Body of pancreas (tissue), 4 donors: ENCODE results near the gene TNNT2. TPM values are rescaled to one million over a fixed set of nuclear protein-coding genes. Genes with fewer than 3 reads are reported as not detected.
A peak's percentile ranks its signal among the peaks of the same experiment; 100 is the strongest.

Experiments used
- ATAC-seq: fragments of 150-250 bp; one replicate; pipeline ENCODE4 v1.9.1; 2016
- DNase-seq, 4 donors: peaks; one replicate each; pipeline ENCODE4 v3.0.0-alpha.2; 2019
- H3K27ac ChIP-seq, 4 donors: fragments of 200-600 bp; sonication (generic); 1 replicate in 3 of 4; 2 replicates in 1 of 4; pipeline versions ENCODE4 v1.5.1 to v1.6.1; 2016 to 2019; ENCODE audit warnings: mild to moderate bottlenecking in 1 of 4, mixed read lengths in 1 of 4, moderate library complexity in 1 of 4
- H3K27me3 ChIP-seq, 2 donors: fragments of 200-600 bp; sonication (generic); one replicate each; pipeline ENCODE4 v1.6.0; 2016; ENCODE audit warnings: mild to moderate bottlenecking in 1 of 2
- H3K36me3 ChIP-seq, 2 donors: fragments of 200-600 bp; sonication (generic); replicated peaks in 1 of 2; 2 replicates each; pipeline ENCODE4 v1.5.1; 2016; ENCODE audit warnings: low read depth in 2 of 2; ENCODE audit not compliant: insufficient read depth in 1 of 2
- H3K4me1 ChIP-seq: fragments of 200-600 bp; sonication (generic); one replicate; pipeline ENCODE4 v1.6.0; 2016
- H3K4me3 ChIP-seq, 2 donors: fragments of 200-600 bp; sonication (generic); 1 replicate in 1 of 2; 2 replicates in 1 of 2; pipeline ENCODE4 v1.5.1; 2016 to 2019
- H3K9me3 ChIP-seq, 3 donors: fragments of 200-600 bp; sonication (generic); 1 replicate in 2 of 3; 2 replicates in 1 of 3; pipeline ENCODE4 v1.5.1; 2016
- POLR2A ChIP-seq, 3 donors: fragments of 450-650 bp; IDR thresholded peaks; one replicate each; pipeline ENCODE4 v1.6.1; 2016; ENCODE audit warnings: antibody characterized with exemption in 3 of 3, mild to moderate bottlenecking in 2 of 3
- WGBS, 2 donors: methylation state at CpG; one replicate each; pipeline ENCODE4 v1.1.5; 2017; 5-methylcytosine and 5-hydroxymethylcytosine counted together
- intact Hi-C: fragments of 100-400 bp; cut with DNase I; formaldehyde crosslinking; loops from one replicate; pipeline ENCODE4 v1.15.1; 2023
- total RNA-seq, 2 donors: library from RNA; depleted of rRNA; stranded (reverse); fragments of >200 nt; gene quantifications; one replicate each; pipeline ENCODE4 v1.1.0, GENCODE V29; 2016
- TF ChIP-seq, protein P1 (sequence below), 7 experiments: fragments of 450-650 bp in 4 of 7; fragments of 200-600 bp in 3 of 7; sonication (generic) in 3 of 7; IDR thresholded peaks; one replicate each; pipeline ENCODE4 v1.5.1; 2016 to 2019; ENCODE audit warnings: antibody characterized with exemption in 7 of 7

Gene TNNT2
- total RNA-seq, 2 donors from 2014 or later = 1.8 TPM; not detected in 1

DNA sequence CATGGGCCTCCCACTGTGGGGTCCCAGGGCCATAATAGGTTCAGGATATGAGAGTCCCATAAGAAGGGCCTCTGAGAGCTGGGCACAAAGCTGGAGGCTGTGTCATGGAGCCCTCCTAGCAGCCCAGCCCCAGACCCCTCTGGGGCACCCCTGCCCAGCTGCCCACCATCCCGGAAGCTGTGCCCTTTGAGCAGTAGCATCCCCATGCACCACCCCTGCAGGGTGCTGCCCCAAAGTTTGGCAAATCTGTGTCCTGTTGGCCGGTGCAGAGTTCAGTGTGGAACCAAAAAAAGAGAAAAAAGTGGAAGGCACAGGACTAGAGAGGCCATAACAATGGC is 17.6 kb downstream of the TNNT2 start:
- Histone ChIP-seq H3K27me3 (no peaks in the 10 kb centered on the region), H3K4me1 (no peaks in the 10 kb centered on the region), H3K36me3 (no peaks in the 10 kb centered on the region), H3K4me3 (no peak overlapping the region), H3K9me3 (no peaks in the 10 kb centered on the region), H3K27ac (no peak overlapping the region)
- DNase-seq (no peak), ATAC-seq (no peak)
- intact Hi-C loops = loop anchor here (5.0 kb wide), 1 partner anchor 108 kb away; no protein-coding TSS in a partner anchor
- TF ChIP-seq, protein P1, sequence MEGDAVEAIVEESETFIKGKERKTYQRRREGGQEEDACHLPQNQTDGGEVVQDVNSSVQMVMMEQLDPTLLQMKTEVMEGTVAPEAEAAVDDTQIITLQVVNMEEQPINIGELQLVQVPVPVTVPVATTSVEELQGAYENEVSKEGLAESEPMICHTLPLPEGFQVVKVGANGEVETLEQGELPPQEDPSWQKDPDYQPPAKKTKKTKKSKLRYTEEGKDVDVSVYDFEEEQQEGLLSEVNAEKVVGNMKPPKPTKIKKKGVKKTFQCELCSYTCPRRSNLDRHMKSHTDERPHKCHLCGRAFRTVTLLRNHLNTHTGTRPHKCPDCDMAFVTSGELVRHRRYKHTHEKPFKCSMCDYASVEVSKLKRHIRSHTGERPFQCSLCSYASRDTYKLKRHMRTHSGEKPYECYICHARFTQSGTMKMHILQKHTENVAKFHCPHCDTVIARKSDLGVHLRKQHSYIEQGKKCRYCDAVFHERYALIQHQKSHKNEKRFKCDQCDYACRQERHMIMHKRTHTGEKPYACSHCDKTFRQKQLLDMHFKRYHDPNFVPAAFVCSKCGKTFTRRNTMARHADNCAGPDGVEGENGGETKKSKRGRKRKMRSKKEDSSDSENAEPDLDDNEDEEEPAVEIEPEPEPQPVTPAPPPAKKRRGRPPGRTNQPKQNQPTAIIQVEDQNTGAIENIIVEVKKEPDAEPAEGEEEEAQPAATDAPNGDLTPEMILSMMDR (IDR thresholded peaks at IDR 0.05) = no peak
- TF ChIP-seq POLR2A (IDR thresholded peaks at IDR 0.05) = no peak
- 71 to 79% methylated on average over 2 of the region's 2 CpGs for WGBS, 2 donors

DNA sequence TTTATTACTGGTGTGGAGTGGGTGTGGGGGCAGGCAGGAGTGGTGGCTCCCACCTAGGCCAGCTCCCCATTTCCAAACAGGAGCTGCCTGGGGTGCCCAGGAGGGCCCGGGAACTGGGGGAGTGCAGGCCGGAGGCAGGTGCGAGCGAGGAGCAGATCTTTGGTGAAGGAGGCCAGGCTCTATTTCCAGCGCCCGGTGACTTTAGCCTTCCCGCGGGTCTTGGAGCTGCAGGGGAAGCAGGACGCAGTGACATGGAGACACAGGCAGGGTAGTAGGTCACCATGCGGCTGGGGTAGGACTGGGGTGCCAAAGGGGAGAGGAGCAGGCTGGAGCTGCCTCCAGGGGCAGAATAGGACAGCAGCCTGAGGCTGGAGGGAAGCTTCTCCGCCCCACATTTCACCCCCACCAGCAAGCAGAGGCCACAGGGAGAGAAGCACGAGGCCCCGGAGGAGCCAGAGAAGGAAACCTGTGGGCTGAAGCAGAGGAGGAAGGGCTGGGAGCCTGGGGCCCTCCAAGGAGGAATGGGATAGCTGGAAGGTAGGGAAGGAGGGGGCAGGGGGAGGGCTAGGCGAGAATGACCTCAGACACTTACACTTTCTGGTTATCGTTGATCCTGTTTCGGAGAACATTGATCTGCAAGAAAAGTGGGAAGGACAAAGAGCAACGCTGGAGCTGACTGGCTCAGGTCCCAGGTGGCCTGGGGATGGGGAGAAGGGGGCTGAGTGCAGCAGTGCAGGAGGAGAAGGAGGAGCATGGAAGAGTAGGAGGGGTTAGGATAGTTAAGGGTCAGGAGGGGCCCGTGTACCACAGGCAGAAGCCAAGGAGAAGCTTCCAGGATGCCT is 18.2 kb downstream of the TNNT2 start:
- TF ChIP-seq, protein P1 (IDR thresholded peaks at IDR 0.05) = no peak
- TF ChIP-seq POLR2A (IDR thresholded peaks at IDR 0.05) = no peak
- H3K9me3 ChIP-seq = no peaks in the 10 kb centered on the region
- DNase-seq = peak in 1 of 4 donors; percentile 3
- no peak overlapping the region for H3K27ac ChIP-seq
- 65 to 73% methylated on average over 17 to 18 of the region's 18 CpGs for WGBS, 2 donors
- no peak overlapping the region for H3K4me3 ChIP-seq
- intact Hi-C loops = no loop called here
- no peak for ATAC-seq
- H3K27me3 ChIP-seq = no peaks in the 10 kb centered on the region
- H3K4me1 ChIP-seq = no peaks in the 10 kb centered on the region
- no peaks in the 10 kb centered on the region for H3K36me3 ChIP-seq

DNA sequence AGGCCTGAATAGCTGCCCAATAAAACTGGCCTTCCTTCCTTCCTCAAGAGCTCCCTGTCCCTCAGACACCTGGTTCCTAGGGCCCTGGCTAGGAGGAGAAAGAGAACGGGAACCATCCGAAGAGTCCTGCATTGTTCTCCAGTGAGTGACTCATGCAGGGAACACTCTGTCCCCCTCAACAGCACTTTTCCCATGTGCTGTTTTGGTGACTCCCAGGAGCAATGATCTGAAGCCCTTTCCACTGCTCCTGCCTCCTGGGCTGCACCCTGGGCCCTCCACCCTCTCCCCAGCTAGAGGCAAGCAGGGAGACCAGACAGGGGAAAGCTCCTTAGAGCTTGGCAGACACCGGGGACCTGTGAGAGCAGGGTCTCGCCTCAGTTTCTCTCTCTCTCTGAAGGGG is 18.9 kb downstream of the TNNT2 start:
- ATAC-seq (no peak), DNase-seq (peak in 1 of 4 donors; percentile 3)
- Histone ChIP-seq H3K27ac (no peak overlapping the region), H3K4me3 (no peak overlapping the region), H3K36me3 (no peaks in the 10 kb centered on the region), H3K4me1 (no peaks in the 10 kb centered on the region), H3K9me3 (no peaks in the 10 kb centered on the region), H3K27me3 (no peaks in the 10 kb centered on the region)
- intact Hi-C loops = no loop called here
- TF ChIP-seq POLR2A (IDR thresholded peaks at IDR 0.05) = no peak
- TF ChIP-seq, protein P1 (IDR thresholded peaks at IDR 0.05) = no peak
- WGBS, 2 donors = 75% methylated on average over 2 to 4 of the region's 4 CpGs

DNA sequence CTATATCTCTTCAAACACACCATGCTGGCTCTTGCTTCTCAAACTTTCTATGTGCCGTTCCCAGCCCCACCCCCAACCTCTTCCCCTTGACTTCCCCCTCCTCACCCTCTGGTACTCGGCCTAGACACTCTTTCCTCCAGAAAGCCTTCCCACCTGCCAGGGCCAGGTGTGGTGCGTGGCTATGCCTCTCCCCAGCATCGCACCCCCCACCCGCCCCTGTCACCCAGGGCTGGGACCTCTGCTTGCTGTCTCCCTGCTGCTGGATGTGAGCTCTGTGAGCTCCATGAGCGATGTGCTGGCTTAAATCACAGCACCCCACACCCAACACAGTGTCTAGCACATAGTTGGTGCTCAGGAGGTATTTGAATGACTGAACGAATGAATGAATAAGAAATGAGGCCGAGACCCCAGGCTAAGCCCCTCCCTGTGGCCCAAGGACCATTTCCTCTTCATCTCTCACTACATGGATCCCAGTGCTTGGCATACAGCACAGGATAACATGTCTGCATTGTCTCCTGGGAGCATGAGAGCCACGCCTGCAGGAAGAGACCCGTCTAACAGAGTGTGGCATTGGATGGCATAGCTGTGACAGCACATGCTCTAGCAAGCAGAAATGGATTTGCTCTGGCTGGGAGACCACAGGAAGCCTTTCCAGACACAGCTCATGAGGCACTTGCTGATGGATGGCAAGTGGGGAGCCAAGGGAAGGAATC is 19.7 kb downstream of the TNNT2 start:
- Histone ChIP-seq H3K27me3 (no peaks in the 10 kb centered on the region), H3K4me3 (no peak overlapping the region), H3K27ac (no peak overlapping the region), H3K9me3 (no peaks in the 10 kb centered on the region), H3K36me3 (no peaks in the 10 kb centered on the region), H3K4me1 (no peaks in the 10 kb centered on the region)
- no peak for ATAC-seq
- DNase-seq = no peak
- TF ChIP-seq POLR2A (IDR thresholded peaks at IDR 0.05) = no peak
- TF ChIP-seq, protein P1 (IDR thresholded peaks at IDR 0.05) = no peak
- WGBS, 2 donors = 67 to 69% methylated on average over 6 to 10 of the region's 10 CpGs
- intact Hi-C loops = no loop called here
